Raji (cell line): Measurements from ENCODE around the gene BTF3.

ENCODE experiments used
- POLR2A ChIP-seq: IDR thresholded peaks from 2 replicates; pipeline ENCODE4 v1.6.1; 2011; ENCODE audit warnings: low read depth, low read length, control low read depth; ENCODE audit not compliant: insufficient read depth

Gene BTF3

DNA sequence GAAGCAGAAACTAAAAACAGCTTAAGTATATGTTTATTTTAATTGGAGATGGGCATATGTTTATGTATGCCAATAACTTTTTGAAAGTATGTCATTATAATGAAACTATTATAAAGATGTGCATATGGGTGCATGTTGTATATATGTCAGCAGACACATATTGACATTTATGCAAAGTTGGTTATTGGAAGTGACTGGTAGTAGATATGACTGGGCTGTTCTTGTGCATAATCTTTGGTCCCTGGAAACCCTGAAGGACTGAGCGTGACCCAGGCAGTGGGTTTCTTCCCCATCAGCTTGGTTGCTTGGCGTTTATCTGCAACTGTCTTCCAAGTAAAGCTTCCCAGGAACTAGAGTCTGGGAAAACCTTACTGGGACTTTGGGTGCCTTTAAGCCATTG is 41.5 kb downstream of the BTF3 start:
- TF ChIP-seq POLR2A: no peak

DNA sequence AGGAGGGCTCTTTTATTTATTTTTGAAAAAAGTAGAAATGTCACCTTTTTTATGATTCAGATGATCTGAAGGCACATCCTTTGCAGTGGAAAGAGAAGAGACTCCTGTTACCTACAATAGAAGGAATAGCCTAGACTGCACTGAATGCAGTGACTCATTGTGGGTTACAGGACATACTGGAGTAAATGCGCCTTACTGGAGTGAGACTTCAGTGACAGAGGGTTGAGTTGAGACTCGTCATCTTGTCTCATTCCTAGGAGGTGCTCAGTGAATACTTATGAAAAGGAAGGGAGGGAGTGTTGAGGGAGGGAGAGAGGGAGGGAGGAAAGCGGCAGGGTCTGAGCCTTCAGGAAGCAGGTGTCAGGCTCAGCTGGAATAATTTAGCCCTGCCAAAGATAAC is 42.0 kb downstream of the BTF3 start:
- TF ChIP-seq POLR2A: no peak

DNA sequence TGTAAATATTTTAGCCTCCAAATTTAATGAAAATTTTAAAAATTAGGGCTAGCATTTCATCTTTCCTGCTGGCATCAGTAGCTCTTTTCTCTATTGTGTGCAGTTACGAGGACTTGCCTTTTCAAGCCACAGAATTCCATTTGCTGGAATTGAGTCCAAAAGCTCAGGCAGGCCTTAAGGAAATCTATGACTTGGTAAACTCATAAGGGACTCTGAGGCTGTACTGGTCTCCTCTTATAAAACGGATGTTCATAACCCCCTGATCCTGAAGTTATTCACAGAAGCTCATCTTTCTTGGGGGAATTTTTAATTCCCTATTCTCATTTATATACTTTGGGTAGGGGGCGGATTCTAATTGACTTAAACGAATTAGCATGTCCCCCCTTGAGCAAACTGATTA is 43.8 kb downstream of the BTF3 start:
- no peak for TF ChIP-seq POLR2A

DNA sequence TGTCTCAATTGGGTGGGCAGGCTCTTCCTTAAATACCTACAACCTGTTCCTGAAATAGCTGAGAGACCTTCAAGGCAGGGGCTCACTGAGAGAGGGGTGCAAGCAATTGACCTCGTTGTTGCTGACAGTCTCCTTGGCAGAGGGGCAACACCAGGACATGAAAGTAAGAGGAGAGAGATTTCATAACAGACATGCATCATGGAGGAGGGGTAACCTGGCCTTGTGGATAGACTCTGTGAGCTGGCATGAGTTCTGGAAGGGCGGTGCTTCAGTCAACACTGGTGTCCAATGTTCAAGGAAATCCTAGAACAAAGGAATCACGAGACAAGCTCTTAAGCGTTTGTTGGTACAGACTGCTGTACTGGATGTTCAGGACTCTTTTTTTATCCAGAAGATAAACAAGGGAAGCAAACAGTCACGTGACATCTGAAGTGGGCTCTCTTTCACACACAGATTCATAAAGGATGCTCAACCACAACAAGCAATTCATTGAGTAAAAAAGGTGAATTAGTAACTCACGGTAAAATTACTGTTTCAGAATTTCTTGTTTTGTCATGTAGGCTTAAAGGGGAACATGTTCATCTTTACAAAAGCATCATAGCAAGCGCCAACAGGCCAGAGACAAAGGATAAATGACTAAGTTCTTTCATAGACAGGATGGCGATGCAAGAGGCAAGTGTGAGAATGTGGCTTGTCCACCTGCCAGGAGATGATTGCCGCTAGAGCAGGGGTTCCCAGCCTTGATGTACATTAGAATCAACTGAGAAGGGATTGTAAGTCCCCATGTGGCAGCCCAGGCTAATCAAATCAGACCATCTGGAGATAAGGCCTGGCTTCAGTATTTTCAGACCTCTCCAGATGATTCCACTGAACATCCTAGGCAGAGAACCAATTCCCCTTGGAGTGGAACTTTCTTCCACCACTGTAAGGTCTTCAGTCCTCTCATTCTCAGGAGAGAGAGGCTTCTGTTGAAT is 46.5 kb downstream of the BTF3 start:
- no peak for TF ChIP-seq POLR2A

DNA sequence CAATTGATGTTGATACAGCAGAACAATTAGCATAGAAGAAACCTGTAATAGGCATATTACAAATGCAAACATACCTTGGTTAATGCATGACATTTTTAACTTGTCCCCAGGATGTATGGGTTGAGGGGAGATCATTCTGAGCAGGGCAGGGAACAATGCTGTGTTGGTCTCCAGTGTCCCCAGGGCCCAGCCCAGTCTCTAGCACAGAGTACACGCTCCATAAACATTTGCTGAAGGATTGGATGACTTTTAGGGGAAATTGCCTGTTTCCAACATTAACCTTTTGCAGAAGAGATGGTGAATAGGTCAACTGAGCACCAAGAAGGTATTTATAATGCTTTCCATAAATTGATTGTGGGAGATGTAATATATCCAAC is 47.1 kb downstream of the BTF3 start:
- TF ChIP-seq POLR2A: no peak

DNA sequence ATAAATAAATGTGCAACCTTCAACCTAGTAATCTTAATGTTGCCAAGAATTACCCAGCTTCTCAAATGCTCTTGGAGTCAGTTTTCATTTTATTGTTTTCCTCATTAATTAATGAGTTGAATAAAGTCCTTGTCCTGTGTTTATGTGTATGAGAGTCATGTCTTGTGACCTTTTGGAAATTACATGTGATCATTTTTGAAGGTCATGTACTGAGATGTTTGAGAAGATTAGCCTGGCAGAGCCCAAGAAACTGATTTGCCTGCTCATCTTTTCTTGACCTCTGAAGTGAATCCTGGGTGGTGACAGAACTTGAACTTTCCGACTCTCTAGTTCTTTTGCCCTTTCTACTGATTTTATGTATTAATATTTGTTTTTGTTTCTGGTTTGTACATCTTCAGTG is 51.8 kb downstream of the BTF3 start:
- no peak for TF ChIP-seq POLR2A

DNA sequence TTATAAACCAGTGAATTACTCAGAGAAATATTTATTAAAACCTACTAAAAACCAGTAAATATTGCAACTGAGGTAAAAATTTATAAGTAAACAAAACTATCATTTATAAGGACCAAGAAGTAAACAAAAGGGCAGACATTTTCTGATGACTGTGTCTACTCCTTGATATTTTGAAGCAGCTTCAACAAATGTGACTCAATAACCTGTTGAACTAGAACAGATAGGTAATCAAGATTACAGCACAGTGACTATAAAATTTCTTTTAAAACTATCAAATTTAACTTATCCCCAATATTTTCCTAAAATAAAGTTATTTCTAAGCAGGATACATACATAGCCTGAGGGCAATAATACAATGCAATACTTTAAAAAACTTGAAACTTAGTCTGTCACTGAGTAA is 54.4 kb downstream of the BTF3 start:
- no peak for TF ChIP-seq POLR2A
